ENCODE data around the gene MAGI1.
"Not testable (repeated sequence)": the region's sequence is repeated elsewhere in the genome, so short reads cannot be mapped to it uniquely, and the experiment has no call there.

The MAGI1 gene

DNA sequence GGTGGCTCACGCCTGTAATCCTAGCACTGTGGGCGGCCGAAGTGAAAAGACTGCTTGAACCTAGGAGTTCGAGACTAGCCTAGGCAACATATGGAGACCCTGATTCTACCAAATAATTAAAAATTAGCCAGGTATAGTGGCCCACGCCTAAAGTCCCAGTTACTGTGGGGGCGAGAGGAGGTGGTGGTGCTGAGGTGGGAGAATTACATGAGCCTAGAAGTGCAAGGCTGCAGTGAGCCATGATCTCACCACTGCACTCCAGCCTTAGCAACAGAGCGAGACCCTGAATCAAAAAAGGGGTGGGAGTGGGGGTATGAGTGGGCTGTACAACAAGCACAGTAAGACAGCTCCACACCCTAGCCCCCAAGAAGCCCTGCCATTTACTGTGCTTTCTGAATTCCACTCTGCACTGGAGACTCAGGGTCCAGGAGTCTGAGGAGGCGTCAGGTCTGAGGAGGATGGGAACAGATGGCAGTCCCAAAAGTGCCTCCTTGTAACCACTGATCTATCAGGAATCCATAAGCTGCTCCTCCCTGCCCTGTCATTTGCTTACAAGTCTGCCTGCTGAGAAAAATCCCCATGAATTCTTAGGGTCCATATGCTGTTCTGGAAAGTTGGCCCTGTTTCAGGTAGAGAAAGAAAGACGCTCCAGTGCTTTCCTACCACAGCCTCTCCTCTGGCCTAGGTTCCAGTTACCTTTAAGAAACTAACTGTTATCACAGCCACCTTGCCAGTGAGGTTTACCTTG is 171.1 kb downstream of the MAGI1 start:
- DNase-seq = no peak

GRCh38 chr3:65864357-65864904 is 174.3 kb downstream of the MAGI1 start:
- no peak for DNase-seq

GRCh38 chr3:65861718-65862117 is 177.0 kb downstream of the MAGI1 start:
- no peak for DNase-seq

GRCh38 chr3:65859612-65860011 is 179.1 kb downstream of the MAGI1 start:
- not testable (repeated sequence) for DNase-seq

- no peak for DNase-seq
Measured at GRCh38 chr3:65858749-65859148, 180.0 kb downstream of the MAGI1 start.

DNA sequence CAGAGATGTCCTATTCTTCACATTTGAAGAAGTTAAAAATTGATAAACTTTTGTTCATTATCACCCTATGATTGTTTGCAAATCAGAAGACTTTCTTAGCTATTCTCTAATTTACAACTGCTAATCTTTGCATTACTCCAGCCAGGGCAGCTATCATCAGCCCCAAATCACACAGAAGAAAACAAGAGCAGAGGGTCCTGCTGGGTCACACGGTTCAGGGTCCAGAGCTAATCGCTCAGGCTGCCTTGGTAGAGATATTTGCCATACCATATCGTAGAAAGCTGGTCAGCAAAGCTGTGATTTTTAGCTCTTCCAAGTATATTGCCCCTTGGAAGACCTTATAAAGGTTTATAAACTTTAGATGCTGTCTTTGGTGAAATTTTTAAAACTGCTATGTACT is 181.4 kb downstream of the MAGI1 start:
- no peak for DNase-seq

DNA sequence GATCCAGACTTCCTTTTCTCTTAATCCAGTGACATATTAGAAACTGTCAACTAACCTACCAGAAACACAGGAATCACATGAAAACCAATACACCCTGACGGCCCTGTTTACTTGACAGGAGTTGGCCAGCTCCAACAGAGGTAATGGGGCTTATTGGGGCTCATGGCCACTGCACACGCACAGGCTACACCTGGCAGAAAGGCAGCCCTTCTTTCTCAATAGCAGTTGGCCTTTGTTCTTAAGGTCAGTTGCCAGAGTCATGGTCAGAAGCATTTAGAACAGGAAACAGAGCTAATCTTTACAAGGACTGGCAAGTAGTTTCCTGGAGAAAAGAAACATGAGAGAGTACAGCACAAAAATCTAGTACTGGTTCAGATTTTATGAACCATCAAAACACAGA is 181.8 kb downstream of the MAGI1 start:
- no peak for DNase-seq

DNA sequence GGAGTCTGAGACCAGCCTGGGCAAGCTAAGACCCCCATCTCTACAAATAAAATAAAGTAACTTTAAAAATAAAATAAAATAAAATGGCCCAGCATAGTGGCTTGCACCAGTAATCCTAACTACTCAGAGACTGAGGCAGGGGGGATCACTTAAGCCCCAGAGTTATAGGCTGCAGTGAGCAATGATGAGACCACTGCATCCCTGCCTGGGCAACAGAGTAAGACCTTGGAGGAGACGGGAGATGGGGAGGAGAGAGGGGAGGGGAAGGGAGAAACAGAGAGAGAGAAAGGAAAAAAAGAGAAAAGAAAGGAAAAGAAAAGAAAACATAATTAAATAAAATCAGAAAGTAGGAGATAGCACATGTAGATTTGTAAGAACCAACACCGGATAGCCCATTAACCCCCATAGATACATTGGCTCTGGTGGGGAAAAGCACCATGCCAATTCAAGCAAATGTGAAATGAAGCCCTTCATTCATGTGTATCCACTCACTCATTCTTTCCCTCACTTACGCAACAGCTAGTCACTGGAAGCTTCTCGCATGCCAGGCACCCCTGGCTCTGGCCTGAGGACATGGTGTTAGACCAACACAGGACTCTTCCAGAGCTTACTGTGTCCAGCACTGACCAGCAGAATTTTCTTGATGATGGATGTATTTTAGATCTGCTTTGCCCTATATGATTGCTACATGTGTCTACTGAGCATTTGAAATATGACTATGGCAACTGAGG is 183.2 kb downstream of the MAGI1 start:
- DNase-seq = no peak

- DNase-seq = no peak
Measured at GRCh38 chr3:65854606-65855304, 184.0 kb downstream of the MAGI1 start.

DNA sequence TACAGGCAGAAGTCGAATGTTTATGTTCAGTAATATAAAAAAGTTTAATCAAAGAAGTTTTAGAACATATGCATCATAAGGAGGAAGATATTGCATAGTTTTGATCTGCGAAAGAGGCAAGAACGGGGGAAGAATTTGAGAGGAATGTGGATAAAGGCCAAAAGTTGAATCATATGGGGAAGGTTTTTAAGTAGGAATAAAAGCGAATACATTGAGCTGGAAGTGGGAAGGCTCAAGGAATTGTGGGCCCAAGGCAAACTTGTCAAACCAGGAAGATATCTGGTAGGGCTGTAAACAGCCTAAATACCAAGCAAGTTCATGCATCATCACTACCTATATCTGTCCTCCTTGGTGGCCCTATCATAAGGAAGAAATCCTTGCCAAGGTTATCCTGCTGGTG is 186.9 kb downstream of the MAGI1 start:
- DNase-seq = no peak

GRCh38 chr3:65850261-65850660 is 188.5 kb downstream of the MAGI1 start:
- no peak for DNase-seq

GRCh38 chr3:65848024-65848423 is 190.7 kb downstream of the MAGI1 start:
- DNase-seq = no peak

GRCh38 chr3:65846936-65847335 is 191.8 kb downstream of the MAGI1 start:
- no peak for DNase-seq

GRCh38 chr3:65844370-65844769 is 194.3 kb downstream of the MAGI1 start:
- no peak for DNase-seq

- DNase-seq = no peak
Measured at GRCh38 chr3:65843732-65844131, 195.0 kb downstream of the MAGI1 start.

- no peak for DNase-seq
Measured at GRCh38 chr3:65837604-65838003, 201.1 kb downstream of the MAGI1 start.

DNA sequence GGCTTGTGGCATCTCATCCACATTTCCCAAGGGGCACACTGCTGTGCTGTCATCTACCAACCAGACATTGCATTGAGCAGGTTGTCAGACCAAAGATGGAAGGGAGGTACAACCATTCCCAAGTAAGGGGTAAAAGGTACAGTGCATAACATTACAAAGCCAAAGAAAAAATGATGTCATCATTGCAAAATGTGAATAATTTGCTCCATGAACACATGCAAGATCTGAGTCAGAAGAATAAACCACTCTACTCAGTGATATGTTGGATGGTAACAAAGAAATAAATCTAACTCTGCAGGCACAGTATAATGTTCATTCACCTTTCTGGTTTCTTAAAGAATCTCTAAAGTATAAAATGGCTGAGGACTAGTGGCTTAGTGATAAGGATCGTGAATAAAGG is 202.7 kb downstream of the MAGI1 start:
- DNase-seq = no peak

DNA sequence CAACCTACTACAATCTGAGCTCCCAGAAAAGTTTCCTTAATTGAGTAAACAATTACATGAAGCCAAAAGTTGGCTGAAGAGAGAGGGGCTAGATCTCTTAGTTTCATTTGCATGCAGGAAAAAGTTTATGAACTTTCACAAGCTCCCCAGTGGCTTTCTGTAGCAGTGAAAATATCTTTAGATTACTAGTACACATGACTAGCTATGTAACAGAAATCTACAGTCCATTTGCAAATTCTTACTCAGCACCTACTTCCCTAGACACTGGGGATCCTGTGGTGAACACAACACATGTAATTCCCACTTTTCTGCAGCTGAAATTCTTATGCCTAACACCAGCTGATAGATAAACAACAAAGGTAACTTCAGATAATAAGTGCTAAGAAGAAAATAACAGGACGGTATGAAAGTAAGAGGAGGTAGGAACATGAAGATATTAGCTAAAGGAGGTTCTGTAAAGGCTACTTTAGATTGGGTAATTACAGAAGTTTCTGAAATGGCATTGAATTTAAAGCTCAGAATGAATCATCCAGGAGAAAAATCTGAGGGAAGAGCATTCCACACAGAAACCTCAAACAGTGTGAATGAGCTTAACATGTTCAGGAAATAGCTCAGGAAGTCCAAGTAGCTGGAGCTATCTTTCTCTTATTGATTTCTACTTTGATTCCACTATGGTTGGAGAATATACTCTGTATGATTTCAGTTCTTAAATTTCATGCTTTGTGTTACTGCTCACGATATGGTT is 204.8 kb downstream of the MAGI1 start:
- DNase-seq = no peak

GRCh38 chr3:65831733-65832425 is 206.8 kb downstream of the MAGI1 start:
- no peak for DNase-seq

- DNase-seq = no peak
Measured at GRCh38 chr3:65830948-65831732, 207.6 kb downstream of the MAGI1 start.

DNA sequence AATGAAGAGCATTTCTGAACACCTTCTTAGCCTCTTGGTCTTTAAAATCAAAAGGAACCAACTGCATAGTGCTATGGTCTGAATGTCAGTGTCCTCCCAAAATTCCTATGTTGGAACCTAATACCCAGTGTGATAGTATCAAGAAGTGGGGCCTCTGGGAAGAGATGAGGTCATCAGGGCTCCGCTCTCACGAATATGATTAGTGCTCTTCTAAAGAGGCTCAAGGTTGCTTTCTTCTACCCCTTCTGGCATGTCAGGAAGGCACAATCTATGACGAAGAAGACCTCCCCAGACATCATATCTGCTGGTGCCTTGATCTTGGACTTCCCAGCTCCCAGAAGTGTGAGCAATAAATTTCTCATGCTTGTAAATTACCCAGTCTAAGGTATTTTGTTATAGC is 209.5 kb downstream of the MAGI1 start:
- no peak for DNase-seq

Measured in cortex of kidney (tissue), 1 donor.